BJ (cell line): ENCODE measurements around the gene TTC39B. TPM values are rescaled to one million over a fixed set of nuclear protein-coding genes. Genes with fewer than 3 reads are reported as not detected.

Source experiments
- CTCF ChIA-PET: fragments of 350-600 bp; formaldehyde crosslinking; extraction: SDS; loops from one replicate; lab custom pipeline; 2021; ENCODE audit warnings: antibody characterized with exemption, inconsistent platforms; lab: Yijun Ruan, JAX
- POLR2A ChIA-PET: fragments of 300-600 bp; sonication (Branson Sonifier 250); formaldehyde crosslinking; extraction: SDS; loops from one replicate; lab custom pipeline; 2021; ENCODE audit warnings: antibody characterized with exemption; lab: Charles Lee
- DNase-seq: peaks from one replicate; pipeline ENCODE4 v3.0.0-alpha.2; 2011; ENCODE audit warnings: low read depth
- H3K27me3 ChIP-seq: 2 replicates; pipeline ENCODE4 v1.6.0; 2011; ENCODE audit warnings: low read length; ENCODE audit not compliant: control insufficient read depth, insufficient read depth
- H3K36me3 ChIP-seq: 2 replicates; pipeline ENCODE4 v1.5.1; 2011; ENCODE audit warnings: low read length; ENCODE audit not compliant: control insufficient read depth, insufficient read depth
- H3K4me3 ChIP-seq: 2 replicates; pipeline ENCODE4 v1.5.1; 2011; ENCODE audit warnings: low read depth, mild to moderate bottlenecking, control low read depth, low read length
- CTCF ChIP-seq: IDR thresholded peaks from 2 replicates; pipeline ENCODE4 v1.5.1; 2011; ENCODE audit warnings: low read depth, mild to moderate bottlenecking, control low read depth, inconsistent platforms, low read length, moderate library complexity; ENCODE audit not compliant: insufficient read depth
- polyA plus RNA-seq: library from polyadenylated mRNA; depleted of rRNA; stranded (reverse); fragments of >200 nt; gene quantifications from 2 replicates; pipeline ENCODE4 v1.2.3, GENCODE V29; 2011

The TTC39B gene
- polyA plus RNA-seq, 1 experiment: 5.1 TPM

GRCh38 chr9:15153961-15154360 is 153.1 kb downstream of the TTC39B start:
- Histone ChIP-seq H3K27me3 (peaks cover 2% of the 10 kb centered on the region; the same call in 1 of the 2 replicates), H3K36me3 (no peaks in the 10 kb centered on the region), H3K4me3 (no peak overlapping the region)
- no peak for TF ChIP-seq CTCF
- DNase-seq: no peak
- POLR2A ChIA-PET: no interaction called here
- CTCF ChIA-PET: interaction anchor here (1.1 kb wide), 1 partner anchor 18 kb away, joined by 5 read pairs; no protein-coding TSS in a partner anchor

- no peak for DNase-seq
- TF ChIP-seq CTCF: no peak
- ChIA-PET CTCF (no interaction called here), POLR2A (no interaction called here)
- H3K4me3 ChIP-seq: no peak overlapping the region
- H3K27me3 ChIP-seq: peaks cover 2% of the 10 kb centered on the region; the same call in 1 of the 2 replicates
- no peaks in the 10 kb centered on the region for H3K36me3 ChIP-seq
These were observed 156.1 kb downstream of the TTC39B start for GRCh38 chr9:15150939-15151338.

GRCh38 chr9:15149450-15149849 is 157.6 kb downstream of the TTC39B start:
- Histone ChIP-seq H3K4me3 (no peak overlapping the region), H3K27me3 (peaks cover 2% of the 10 kb centered on the region; the same call in 1 of the 2 replicates), H3K36me3 (no peaks in the 10 kb centered on the region)
- DNase-seq: no peak
- ChIA-PET POLR2A (no interaction called here), CTCF (interaction anchor here (1.2 kb wide), 1 partner anchor 13 kb away, joined by 3 read pairs; no protein-coding TSS in a partner anchor)
- no peak for TF ChIP-seq CTCF

- POLR2A ChIA-PET: no interaction called here
- Histone ChIP-seq H3K36me3 (no peaks in the 10 kb centered on the region), H3K27me3 (peaks cover 4% of the 10 kb centered on the region), H3K4me3 (no peak overlapping the region)
- TF ChIP-seq CTCF: no peak
- CTCF ChIA-PET: interaction anchor here (1.2 kb wide), 1 partner anchor 42 kb away, joined by 3 read pairs; no protein-coding TSS in a partner anchor
- DNase-seq: no peak
These were observed 160.7 kb downstream of the TTC39B start for GRCh38 chr9:15146268-15146700.

GRCh38 chr9:15144622-15145061 is 162.4 kb downstream of the TTC39B start:
- TF ChIP-seq CTCF: no peak
- H3K27me3 ChIP-seq: peaks cover 4% of the 10 kb centered on the region; the same call in 1 of the 2 replicates
- H3K36me3 ChIP-seq: no peaks in the 10 kb centered on the region
- CTCF ChIA-PET: interaction anchor here (0.6 to 2.1 kb wide), 2 partner anchors 19 to 462 kb away, joined by 3 to 10 read pairs; no protein-coding TSS in a partner anchor
- no peak overlapping the region for H3K4me3 ChIP-seq
- DNase-seq: no peak
- POLR2A ChIA-PET: no interaction called here
